ENCODE results near the gene SDK1. TPM values are rescaled to one million over a fixed set of nuclear protein-coding genes. Genes with fewer than 3 reads are reported as not detected.

Gene SDK1
- total and polyA plus RNA-seq, 4 donors = 10.4 to 11.6 (median 11.0) TPM

GRCh38 chr7:3271298-3271697 is 29.8 kb upstream of the SDK1 start:
- H3K36me3 ChIP-seq (ENCODE audit: control insufficient read depth, insufficient read depth, low read length) = no peaks in the 10 kb centered on the region
- H3K4me1 ChIP-seq (ENCODE audit: control insufficient read depth, insufficient read depth, low read length) = no peaks in the 10 kb centered on the region
- 80% methylated on average over 1 of the region's 2 CpGs for WGBS (ENCODE audit: insufficient coverage)
- H3K27ac ChIP-seq (ENCODE audit: low read depth, low read length) = no peak overlapping the region
- no peak for DNase-seq (ENCODE audit: low read depth in 4 of 6, low spot score in 6 of 6)
- H3K4me3 ChIP-seq (ENCODE audit: low read depth, low read length) = no peak overlapping the region
- H3K9me3 ChIP-seq (ENCODE audit: control insufficient read depth, insufficient read depth, low read length) = no peaks in the 10 kb centered on the region
- H3K27me3 ChIP-seq (ENCODE audit: control insufficient read depth, insufficient read depth, low read length) = no peaks in the 10 kb centered on the region

- Histone ChIP-seq H3K27ac (ENCODE audit: low read depth, low read length) (no peak overlapping the region), H3K4me1 (ENCODE audit: control insufficient read depth, insufficient read depth, low read length) (no peaks in the 10 kb centered on the region), H3K9me3 (ENCODE audit: control insufficient read depth, insufficient read depth, low read length) (no peaks in the 10 kb centered on the region), H3K27me3 (ENCODE audit: control insufficient read depth, insufficient read depth, low read length) (no peaks in the 10 kb centered on the region), H3K4me3 (ENCODE audit: low read depth, low read length) (no peak overlapping the region), H3K36me3 (ENCODE audit: control insufficient read depth, insufficient read depth, low read length) (no peaks in the 10 kb centered on the region)
- peak in 1 of 6 donors; percentile 61 for DNase-seq (ENCODE audit: low read depth in 4 of 6, low spot score in 6 of 6)
- WGBS (ENCODE audit: insufficient coverage) = 54% methylated on average over 1 of the region's 2 CpGs
Measured at GRCh38 chr7:3272691-3273141, 28.3 kb upstream of the SDK1 start.

GRCh38 chr7:3274131-3274530 is 26.9 kb upstream of the SDK1 start:
- Histone ChIP-seq H3K27me3 (ENCODE audit: control insufficient read depth, insufficient read depth, low read length) (no peaks in the 10 kb centered on the region), H3K4me3 (ENCODE audit: low read depth, low read length) (no peak overlapping the region), H3K36me3 (ENCODE audit: control insufficient read depth, insufficient read depth, low read length) (no peaks in the 10 kb centered on the region), H3K4me1 (ENCODE audit: control insufficient read depth, insufficient read depth, low read length) (no peaks in the 10 kb centered on the region), H3K9me3 (ENCODE audit: control insufficient read depth, insufficient read depth, low read length) (no peaks in the 10 kb centered on the region), H3K27ac (ENCODE audit: low read depth, low read length) (no peak overlapping the region)
- no CpG with 5 or more reads among the region's 1 CpG for WGBS (ENCODE audit: insufficient coverage)
- peak in 3 of 6 donors; percentile 17 to 88 (median 41) for DNase-seq (ENCODE audit: low read depth in 4 of 6, low spot score in 6 of 6)

- no peak for DNase-seq (ENCODE audit: low read depth in 4 of 6, low spot score in 6 of 6)
- no CpG with 5 or more reads among the region's 4 CpGs for WGBS (ENCODE audit: insufficient coverage)
- Histone ChIP-seq H3K27ac (ENCODE audit: low read depth, low read length) (no peak overlapping the region), H3K9me3 (ENCODE audit: control insufficient read depth, insufficient read depth, low read length) (no peaks in the 10 kb centered on the region), H3K4me3 (ENCODE audit: low read depth, low read length) (no peak overlapping the region), H3K4me1 (ENCODE audit: control insufficient read depth, insufficient read depth, low read length) (no peaks in the 10 kb centered on the region), H3K36me3 (ENCODE audit: control insufficient read depth, insufficient read depth, low read length) (no peaks in the 10 kb centered on the region), H3K27me3 (ENCODE audit: control insufficient read depth, insufficient read depth, low read length) (no peaks in the 10 kb centered on the region)
Measured at GRCh38 chr7:3277604-3278572, 23.2 kb upstream of the SDK1 start.

- Histone ChIP-seq H3K4me3 (ENCODE audit: low read depth, low read length) (no peak overlapping the region), H3K27ac (ENCODE audit: low read depth, low read length) (no peak overlapping the region), H3K36me3 (ENCODE audit: control insufficient read depth, insufficient read depth, low read length) (no peaks in the 10 kb centered on the region), H3K9me3 (ENCODE audit: control insufficient read depth, insufficient read depth, low read length) (no peaks in the 10 kb centered on the region), H3K27me3 (ENCODE audit: control insufficient read depth, insufficient read depth, low read length) (no peaks in the 10 kb centered on the region), H3K4me1 (ENCODE audit: control insufficient read depth, insufficient read depth, low read length) (no peaks in the 10 kb centered on the region)
- WGBS (ENCODE audit: insufficient coverage) = 89% methylated on average over 1 of the region's 3 CpGs
- no peak for DNase-seq (ENCODE audit: low read depth in 4 of 6, low spot score in 6 of 6)
Measured at GRCh38 chr7:3279147-3279818, 21.8 kb upstream of the SDK1 start.

GRCh38 chr7:3280445-3280844 is 20.6 kb upstream of the SDK1 start:
- peak in 1 of 6 donors; percentile 9 for DNase-seq (ENCODE audit: low read depth in 4 of 6, low spot score in 6 of 6)
- 63% methylated on average over 2 of the region's 3 CpGs for WGBS (ENCODE audit: insufficient coverage)
- H3K4me1 ChIP-seq (ENCODE audit: control insufficient read depth, insufficient read depth, low read length) = no peaks in the 10 kb centered on the region
- no peaks in the 10 kb centered on the region for H3K27me3 ChIP-seq (ENCODE audit: control insufficient read depth, insufficient read depth, low read length)
- H3K27ac ChIP-seq (ENCODE audit: low read depth, low read length) = no peak overlapping the region
- H3K4me3 ChIP-seq (ENCODE audit: low read depth, low read length) = no peak overlapping the region
- no peaks in the 10 kb centered on the region for H3K36me3 ChIP-seq (ENCODE audit: control insufficient read depth, insufficient read depth, low read length)
- H3K9me3 ChIP-seq (ENCODE audit: control insufficient read depth, insufficient read depth, low read length) = no peaks in the 10 kb centered on the region

- Histone ChIP-seq H3K4me1 (ENCODE audit: control insufficient read depth, insufficient read depth, low read length) (peaks cover 3% of the 10 kb centered on the region), H3K36me3 (ENCODE audit: control insufficient read depth, insufficient read depth, low read length) (no peaks in the 10 kb centered on the region), H3K4me3 (ENCODE audit: low read depth, low read length) (no peak overlapping the region), H3K27ac (ENCODE audit: low read depth, low read length) (no peak overlapping the region), H3K27me3 (ENCODE audit: control insufficient read depth, insufficient read depth, low read length) (no peaks in the 10 kb centered on the region), H3K9me3 (ENCODE audit: control insufficient read depth, insufficient read depth, low read length) (no peaks in the 10 kb centered on the region)
- WGBS (ENCODE audit: insufficient coverage) = 92% methylated on average over 5 of the region's 10 CpGs
- DNase-seq (ENCODE audit: low read depth in 4 of 6, low spot score in 6 of 6) = peak in 1 of 6 donors; percentile 16
Measured at GRCh38 chr7:3280946-3281656, 20.0 kb upstream of the SDK1 start.

GRCh38 chr7:3282457-3282856 is 18.6 kb upstream of the SDK1 start:
- Histone ChIP-seq H3K36me3 (ENCODE audit: control insufficient read depth, insufficient read depth, low read length) (no peaks in the 10 kb centered on the region), H3K9me3 (ENCODE audit: control insufficient read depth, insufficient read depth, low read length) (no peaks in the 10 kb centered on the region), H3K4me1 (ENCODE audit: control insufficient read depth, insufficient read depth, low read length) (peaks cover 3% of the 10 kb centered on the region), H3K27me3 (ENCODE audit: control insufficient read depth, insufficient read depth, low read length) (no peaks in the 10 kb centered on the region), H3K27ac (ENCODE audit: low read depth, low read length) (no peak overlapping the region), H3K4me3 (ENCODE audit: low read depth, low read length) (no peak overlapping the region)
- DNase-seq (ENCODE audit: low read depth in 4 of 6, low spot score in 6 of 6) = no peak
- 80% methylated on average over 6 of the region's 7 CpGs for WGBS (ENCODE audit: insufficient coverage)

- Histone ChIP-seq H3K4me1 (ENCODE audit: control insufficient read depth, insufficient read depth, low read length) (peaks cover 3% of the 10 kb centered on the region), H3K9me3 (ENCODE audit: control insufficient read depth, insufficient read depth, low read length) (no peaks in the 10 kb centered on the region), H3K4me3 (ENCODE audit: low read depth, low read length) (no peak overlapping the region), H3K36me3 (ENCODE audit: control insufficient read depth, insufficient read depth, low read length) (no peaks in the 10 kb centered on the region), H3K27me3 (ENCODE audit: control insufficient read depth, insufficient read depth, low read length) (no peaks in the 10 kb centered on the region), H3K27ac (ENCODE audit: low read depth, low read length) (no peak overlapping the region)
- 75% methylated on average over 3 of the region's 5 CpGs for WGBS (ENCODE audit: insufficient coverage)
- DNase-seq (ENCODE audit: low read depth in 4 of 6, low spot score in 6 of 6) = no peak
Measured at GRCh38 chr7:3283130-3283704, 17.8 kb upstream of the SDK1 start.

All from spinal cord (tissue), 10 donors.